GM21423 (cell line): Measurements from ENCODE around the gene CAMTA1.

Source experiments
- ATAC-seq: cut with Tn5 transposase; IDR thresholded peaks from one replicate; pipeline ENCODE4 v1.9.1; 2021; ENCODE audit warnings: mild to moderate bottlenecking, moderate library complexity; ENCODE audit not compliant: unreplicated experiment

CAMTA1 gene

GRCh38 chr1:7749126-7749525, 963.9 kb downstream of the CAMTA1 start:
- no peak for ATAC-seq

DNA sequence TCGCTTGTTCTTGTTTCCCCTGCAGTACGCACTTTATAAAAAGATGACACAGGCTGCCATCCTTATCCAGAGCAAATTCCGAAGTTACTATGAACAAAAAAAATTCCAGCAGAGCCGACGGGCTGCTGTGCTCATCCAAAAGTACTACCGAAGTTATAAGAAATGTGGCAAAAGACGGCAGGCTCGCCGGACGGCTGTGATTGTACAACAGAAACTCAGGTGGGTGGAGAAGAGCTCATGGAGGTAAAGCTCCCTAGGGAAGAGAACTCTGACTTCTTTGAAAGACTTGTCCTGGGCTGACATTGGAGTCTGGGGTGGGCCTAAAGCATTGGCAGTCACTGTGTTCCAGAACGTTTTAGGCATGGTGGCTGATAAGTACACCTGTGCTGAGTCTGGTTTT, 965.9 kb downstream of the CAMTA1 start:
- ATAC-seq = no peak

DNA sequence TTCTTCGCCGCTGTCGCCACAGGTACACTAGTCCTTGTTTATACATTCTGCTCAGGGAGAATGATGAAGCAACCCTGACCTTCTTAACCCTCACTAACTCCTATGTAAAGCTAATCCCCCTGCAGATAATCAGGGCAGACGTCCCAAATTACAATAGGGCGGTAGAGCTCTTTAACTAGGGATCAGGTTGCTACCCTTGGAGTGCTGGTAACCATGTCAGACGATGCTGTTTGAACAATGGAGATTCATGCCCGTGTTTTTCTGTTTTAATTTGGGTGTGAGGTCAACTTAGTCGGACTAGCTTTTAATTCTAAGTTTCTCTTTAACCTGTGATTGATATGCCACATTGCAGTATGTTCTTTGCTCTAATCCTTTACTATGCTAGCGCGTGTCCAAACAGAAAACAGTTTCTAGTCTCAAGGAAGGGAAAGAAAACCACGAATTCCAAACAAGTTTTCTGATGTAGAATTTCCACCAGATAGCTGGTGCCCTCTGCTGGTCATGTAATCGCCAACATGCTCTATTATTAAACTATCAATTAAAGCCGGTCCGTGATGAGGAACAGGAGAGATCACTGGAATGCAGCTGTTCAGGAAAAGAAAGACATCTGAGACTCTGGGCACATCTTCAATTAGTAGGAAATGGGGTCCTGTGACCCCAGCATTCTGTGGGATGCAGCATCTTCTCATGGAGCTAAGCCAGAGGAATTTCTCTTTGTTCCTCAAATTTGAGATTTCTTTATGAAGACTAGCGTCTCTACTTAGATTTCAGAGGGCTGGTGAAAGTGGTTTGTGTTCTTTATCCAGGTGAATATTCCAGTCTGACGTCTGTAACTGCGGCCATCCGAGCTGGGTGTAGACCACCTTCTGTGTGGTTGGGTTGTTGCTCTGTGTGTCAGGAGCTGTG, 967.5 kb downstream of the CAMTA1 start:
- ATAC-seq = no peak

DNA sequence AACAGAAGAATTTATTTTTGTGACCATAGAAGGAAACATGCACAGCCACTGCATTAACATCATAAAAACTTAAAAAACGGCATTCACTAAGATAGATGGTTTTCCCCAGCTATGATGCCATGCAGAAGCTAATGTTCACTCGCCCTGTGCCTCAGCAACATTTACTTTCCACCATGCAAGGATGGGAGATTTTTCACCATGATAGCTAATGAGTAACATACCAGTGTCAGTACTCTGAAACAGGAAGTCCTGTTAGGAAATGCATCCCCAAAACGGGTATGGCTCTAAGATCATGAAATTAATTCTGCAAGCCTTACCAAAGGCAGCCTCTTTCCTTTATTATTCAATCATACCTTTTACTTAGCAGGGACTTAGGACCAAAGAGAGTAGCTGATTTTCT, 968.4 kb downstream of the CAMTA1 start:
- ATAC-seq = peak; percentile 46

DNA sequence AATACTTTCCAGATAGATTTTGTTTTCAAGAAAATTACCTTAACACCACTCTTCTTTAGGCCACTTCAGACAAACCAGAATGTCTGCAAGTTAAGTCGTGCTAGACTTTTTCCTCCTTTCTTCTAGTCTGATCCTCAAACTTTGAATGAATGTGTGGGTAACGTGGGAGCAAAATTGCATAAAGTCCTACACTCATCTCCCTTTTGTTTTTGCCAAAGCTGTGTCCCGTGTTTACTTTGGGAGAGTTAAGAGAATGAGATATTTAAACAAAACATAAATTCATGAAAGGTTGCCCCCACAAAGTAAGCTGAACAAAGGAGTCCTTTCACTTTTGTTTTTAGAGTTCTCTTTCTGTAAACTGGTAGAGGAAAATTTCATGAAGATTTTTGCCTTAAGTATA, 969.0 kb downstream of the CAMTA1 start:
- no peak for ATAC-seq

- no peak for ATAC-seq
These were observed 970.2 kb downstream of the CAMTA1 start for GRCh38 chr1:7755448-7755847.

DNA sequence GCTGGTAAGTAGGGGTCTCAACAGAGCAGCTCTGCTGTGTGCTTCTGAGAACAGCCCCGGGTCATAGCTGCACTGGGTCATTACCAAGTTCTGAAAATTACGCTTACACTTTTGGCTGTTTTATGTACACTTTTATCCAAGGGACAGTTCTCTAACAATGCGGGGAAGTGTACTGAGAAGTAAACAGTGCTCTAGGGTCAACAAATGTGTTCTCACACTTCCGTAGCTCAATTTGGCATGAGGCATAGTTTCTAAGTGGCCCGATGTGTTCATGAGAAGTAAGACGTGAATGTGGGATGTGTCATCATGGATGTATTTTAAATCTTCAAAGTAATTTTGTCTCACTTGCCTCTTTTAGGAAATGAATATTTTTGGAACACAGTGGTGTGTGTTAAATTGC, 975.0 kb downstream of the CAMTA1 start:
- no peak for ATAC-seq

GRCh38 chr1:7761103-7761502, 975.8 kb downstream of the CAMTA1 start:
- ATAC-seq = no peak

GRCh38 chr1:7767176-7767575, 981.9 kb downstream of the CAMTA1 start:
- ATAC-seq = no peak

GRCh38 chr1:7768583-7768982, 983.3 kb downstream of the CAMTA1 start:
- no peak for ATAC-seq

- no peak for ATAC-seq
These were observed 984.6 kb downstream of the CAMTA1 start for GRCh38 chr1:7769673-7770412.

DNA sequence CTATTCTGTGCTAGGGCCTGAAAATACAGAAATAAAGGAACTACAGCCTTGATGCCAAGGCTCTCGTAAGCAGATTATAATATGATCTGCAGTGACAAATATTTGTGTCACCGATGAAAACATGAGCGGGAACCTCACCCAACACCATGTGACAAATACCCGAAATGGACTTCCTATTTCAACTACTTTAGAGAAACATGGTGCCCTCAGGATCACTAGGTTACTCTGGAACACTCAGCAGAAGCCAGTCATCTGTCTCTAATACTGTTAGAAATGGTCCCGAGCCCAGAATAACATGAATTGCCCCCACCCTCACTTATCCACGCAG, 985.4 kb downstream of the CAMTA1 start:
- ATAC-seq = peak; percentile 4

- peak; percentile 82 for ATAC-seq
These were observed 986.0 kb downstream of the CAMTA1 start, which contains the start of gene VAMP3 for GRCh38 chr1:7770997-7771822. TSS of gene VAMP3 (plus strand) at chr1:7771296. CDS start at chr1:7771384, 88 bp downstream.

DNA sequence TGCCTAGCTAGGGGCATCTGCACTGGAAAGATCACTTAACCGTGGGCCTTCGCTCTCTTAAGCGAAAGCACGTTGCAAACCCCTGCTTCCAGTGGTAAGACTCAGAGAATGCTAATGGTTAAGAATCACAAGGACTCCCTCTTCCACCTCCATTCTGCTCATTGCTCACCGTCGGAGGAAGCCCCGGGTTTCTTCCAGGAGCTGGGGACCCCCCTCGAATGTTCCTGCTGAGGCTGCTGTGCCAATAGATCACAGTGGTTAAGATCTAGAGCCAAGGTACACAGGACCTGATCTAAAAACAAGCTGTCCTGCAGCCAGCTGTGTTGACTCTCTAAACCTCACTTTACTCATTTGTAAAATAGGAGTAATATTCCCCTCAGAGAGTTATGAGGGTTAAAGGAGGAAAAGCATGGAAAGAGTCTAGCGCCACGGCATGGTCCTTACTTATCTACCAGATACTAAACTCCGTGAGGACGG, 986.6 kb downstream of the CAMTA1 start:
- no peak for ATAC-seq

GRCh38 chr1:7777591-7777990, 992.3 kb downstream of the CAMTA1 start:
- no peak for ATAC-seq

- ATAC-seq = no peak
These were observed 992.9 kb downstream of the CAMTA1 start for GRCh38 chr1:7778133-7778628.

GRCh38 chr1:7780976-7781375, 995.7 kb downstream of the CAMTA1 start:
- no peak for ATAC-seq

- no peak for ATAC-seq
These were observed 996.2 kb downstream of the CAMTA1 start for GRCh38 chr1:7781501-7781900.

DNA sequence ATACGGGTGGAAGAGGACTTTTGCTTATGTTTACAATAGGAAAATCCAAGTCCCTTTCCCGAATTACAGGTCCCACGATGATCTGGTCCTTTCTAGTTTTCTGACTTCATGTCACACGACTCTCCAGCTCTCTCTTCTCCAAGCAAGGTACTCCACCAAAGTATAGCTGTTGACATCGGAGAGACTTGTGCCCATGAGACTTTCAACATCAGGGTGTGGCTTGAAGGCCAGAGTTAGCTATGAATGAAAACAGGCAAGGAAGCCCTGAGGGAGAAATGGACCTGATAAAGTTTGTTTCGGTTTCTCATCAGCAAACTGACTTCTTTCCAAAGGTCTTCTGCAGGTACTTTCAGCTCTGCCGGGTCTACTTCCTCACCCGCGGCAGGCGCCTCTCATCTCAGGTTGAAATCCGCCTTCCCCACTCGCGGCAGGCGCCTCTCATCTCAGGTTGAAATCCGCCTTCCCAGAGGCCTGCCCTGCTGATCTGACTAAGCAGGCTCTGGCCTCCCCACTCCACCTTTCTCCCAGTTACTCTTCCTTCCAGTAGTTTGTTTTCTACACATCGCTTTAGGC, 996.8 kb downstream of the CAMTA1 start:
- no peak for ATAC-seq

DNA sequence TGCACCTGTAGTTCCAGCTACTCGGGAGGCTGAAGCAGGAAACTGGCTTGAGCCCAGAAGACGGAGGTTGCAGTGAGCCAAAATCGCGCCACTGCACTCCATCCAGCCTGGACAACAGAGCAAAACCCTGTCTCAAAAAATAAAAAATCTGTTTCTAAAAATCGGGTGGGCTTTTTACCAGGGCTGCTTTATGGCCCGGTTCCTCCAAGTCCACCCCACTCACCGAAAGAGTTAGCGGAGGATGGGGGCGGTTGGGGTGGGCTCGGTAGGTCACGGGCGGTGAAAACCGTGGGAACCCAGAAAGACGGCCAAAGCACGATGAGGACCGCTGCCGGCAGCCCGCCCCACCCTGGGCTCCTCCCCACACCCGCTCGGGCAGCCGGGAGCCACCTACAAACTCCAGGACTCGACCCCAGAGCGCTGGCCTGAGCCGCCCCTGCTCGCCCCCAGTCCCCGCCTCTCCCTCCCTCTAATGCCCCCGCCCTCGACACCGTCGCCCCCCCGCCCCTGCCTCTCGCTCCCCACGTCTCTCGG, 998.0 kb downstream of the CAMTA1 start:
- no peak for ATAC-seq
